Adrenal gland (tissue), 5 donors: ENCODE results near the gene SIDT2.

Source experiments
- CTCF ChIP-seq, 6 experiments: fragments of 450-650 bp in 4 of 6; fragments of 200-600 bp in 2 of 6; sonication (generic) in 1 of 6; IDR thresholded peaks; 1 replicate in 5 of 6; 2 replicates in 1 of 6; pipeline versions ENCODE4 v1.5.1 to v1.8.0; 2016 to 2021; ENCODE audit warnings: antibody characterized with exemption in 6 of 6, mild to moderate bottlenecking in 2 of 6, moderate library complexity in 1 of 6
- POLR2A ChIP-seq, 2 donors: fragments of 450-650 bp; IDR thresholded peaks; one replicate each; pipeline ENCODE4 v1.6.1; 2017; ENCODE audit warnings: antibody characterized with exemption in 2 of 2, mild to moderate bottlenecking in 2 of 2, moderate library complexity in 1 of 2
- donor health status: DM: no; HTN: no; CAD: no.

- no peak for TF ChIP-seq CTCF (IDR thresholded peaks at IDR 0.05)
- no peak for TF ChIP-seq POLR2A (IDR thresholded peaks at IDR 0.05)
These were observed 24.0 kb downstream of the SIDT2 start for GRCh38 chr11:117202386-117203068.
